Cerebellar cortex (tissue), 1 donor: ENCODE data around the gene MCM6.

Source experiments
- DNase-seq: peaks from one replicate; pipeline ENCODE4 v3.0.0-alpha.2; 2015; ENCODE audit warnings: low spot score

MCM6 gene

DNA sequence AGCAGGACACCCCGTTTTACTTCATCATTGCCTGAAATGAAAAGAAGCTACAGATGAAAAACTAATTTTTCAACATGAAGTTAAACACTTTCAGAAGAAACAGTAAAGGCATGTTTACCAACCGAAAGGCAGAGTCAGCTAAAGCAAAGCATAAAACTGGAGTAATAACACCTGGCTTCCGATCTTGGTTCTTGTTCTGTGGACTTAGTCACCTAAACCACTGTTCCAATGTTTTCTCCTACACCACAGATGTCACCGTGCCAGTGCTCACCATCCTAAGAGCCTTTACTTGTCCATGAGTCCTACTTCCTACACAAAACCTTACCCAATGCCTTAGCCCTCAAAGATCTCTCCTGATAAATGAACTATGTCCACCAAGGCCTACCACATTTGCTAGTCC lies 13.5 kb downstream of the MCM6 start:
- DNase-seq, result no peak

DNA sequence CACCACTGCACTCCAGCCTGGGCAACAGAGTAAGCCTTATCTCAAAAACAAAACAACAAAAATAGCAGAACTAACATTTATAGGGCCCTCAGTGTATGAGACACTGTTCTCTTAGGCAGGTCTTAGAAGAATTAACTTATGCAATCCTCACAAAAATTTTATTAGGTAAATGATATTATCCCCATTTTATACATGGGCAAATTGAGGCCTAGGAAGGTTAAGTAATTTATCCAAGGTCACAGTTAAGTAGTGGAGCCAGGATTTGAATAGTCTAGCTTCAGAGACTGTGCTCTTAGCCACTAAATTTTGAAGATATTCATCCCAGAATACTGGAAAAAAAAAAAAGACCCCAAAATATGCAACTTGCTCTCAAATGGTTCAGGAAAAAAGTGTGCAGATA lies 22.8 kb downstream of the MCM6 start:
- no peak for DNase-seq

GRCh38 chr2:135851858-135852257 lies 24.4 kb downstream of the MCM6 start:
- no peak for DNase-seq

DNA sequence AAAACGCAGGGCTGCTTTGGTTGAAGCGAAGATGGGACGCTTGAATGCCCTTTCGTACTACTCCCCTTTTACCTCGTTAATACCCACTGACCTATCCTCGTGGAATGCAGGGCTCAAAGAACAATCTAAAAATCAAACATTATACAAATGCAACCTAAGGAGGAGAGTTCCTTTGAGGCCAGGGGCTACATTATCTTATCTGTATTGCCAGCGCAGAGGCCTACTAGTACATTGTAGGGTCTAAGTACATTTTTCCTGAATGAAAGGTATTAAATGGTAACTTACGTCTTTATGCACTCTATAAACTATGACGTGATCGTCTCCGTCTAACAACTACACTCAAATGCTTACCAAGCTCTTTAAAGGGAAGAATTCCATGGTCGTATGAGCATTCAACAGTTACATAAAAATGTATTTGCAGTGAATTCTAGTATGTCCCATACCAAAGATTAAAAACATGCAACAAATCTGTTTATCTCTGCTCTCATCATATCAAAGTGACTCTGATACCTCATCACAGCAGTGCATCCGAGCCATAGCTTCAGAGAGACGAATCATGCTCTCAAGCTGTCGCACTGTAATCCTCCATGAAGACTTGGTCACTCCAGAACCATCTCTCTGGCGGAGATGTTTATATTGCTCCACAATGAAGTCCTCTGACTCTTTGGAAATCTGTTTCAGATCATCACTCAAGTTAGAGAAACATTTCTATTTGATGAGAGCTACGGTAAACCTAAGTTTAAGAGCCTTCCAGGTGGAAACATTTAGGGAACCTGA lies 25.2 kb downstream of the MCM6 start:
- no peak for DNase-seq

DNA sequence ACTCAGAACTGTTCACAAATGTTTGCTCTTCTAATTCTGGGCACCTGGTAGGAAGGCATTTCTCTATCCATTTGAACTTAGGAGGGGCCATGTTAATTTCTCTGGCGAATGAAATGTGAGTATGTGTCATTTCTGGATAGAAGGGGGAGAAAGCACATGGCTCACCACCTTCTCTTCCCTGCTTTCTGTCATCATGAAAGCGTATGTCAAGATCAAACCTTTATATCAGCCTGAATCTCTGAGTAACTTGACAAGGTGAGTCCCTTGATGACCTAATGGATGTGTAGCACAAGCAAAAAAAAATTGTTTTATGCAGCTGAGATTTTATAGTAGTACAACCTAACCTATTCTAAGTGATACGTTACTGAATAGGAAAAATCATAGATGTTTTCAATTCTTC lies 27.2 kb downstream of the MCM6 start:
- DNase-seq, result no peak

- no peak for DNase-seq
Observed at GRCh38 chr2:135845997-135846396, 30.2 kb downstream of the MCM6 start.

DNA sequence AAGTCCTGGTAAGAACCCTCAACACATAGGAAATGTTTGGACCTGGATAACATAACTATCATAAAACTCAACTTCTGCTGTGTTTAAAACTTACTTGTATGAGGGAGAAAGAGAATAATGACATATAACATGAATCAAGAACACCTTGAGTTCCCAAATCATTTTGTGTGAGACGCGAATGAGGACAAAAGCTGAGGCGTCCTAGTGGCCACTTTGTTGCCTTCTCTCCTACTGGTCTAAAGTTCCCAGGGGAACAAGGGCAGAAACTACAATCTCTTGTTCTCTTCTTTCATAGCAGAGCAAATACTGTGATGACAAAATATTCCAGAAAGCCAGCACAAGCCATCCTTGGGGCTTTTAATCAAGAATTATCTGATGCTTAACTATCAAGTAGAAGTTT lies 31.0 kb downstream of the MCM6 start:
- DNase-seq, result no peak

GRCh38 chr2:135844301-135844895 lies 31.8 kb downstream of the MCM6 start:
- no peak for DNase-seq

- no peak for DNase-seq
Observed at GRCh38 chr2:135843671-135844070, 32.6 kb downstream of the MCM6 start.

DNA sequence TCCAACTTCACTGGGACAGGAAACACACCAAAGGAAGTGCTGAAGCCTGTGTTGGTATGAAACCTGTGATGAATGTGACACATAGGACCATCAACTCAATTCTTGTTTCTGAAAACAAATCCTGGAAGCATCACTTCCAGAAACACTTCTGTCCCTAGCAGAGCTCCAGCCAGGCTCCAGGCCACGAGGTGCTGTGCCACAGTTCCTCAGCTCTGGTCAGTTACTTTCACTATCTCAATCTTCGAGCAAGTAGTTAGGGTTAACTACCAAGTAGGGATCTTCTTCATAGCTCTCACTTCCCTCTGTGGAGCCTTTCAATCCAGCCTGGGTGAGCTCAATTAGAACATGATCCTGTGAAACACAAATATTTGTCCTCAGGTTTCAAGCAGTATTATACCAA lies 35.6 kb downstream of the MCM6 start:
- no peak for DNase-seq

GRCh38 chr2:135839713-135840112 lies 36.5 kb downstream of the MCM6 start:
- no peak for DNase-seq

- DNase-seq, result no peak
Observed at GRCh38 chr2:135838502-135838901, 37.7 kb downstream of the MCM6 start.

DNA sequence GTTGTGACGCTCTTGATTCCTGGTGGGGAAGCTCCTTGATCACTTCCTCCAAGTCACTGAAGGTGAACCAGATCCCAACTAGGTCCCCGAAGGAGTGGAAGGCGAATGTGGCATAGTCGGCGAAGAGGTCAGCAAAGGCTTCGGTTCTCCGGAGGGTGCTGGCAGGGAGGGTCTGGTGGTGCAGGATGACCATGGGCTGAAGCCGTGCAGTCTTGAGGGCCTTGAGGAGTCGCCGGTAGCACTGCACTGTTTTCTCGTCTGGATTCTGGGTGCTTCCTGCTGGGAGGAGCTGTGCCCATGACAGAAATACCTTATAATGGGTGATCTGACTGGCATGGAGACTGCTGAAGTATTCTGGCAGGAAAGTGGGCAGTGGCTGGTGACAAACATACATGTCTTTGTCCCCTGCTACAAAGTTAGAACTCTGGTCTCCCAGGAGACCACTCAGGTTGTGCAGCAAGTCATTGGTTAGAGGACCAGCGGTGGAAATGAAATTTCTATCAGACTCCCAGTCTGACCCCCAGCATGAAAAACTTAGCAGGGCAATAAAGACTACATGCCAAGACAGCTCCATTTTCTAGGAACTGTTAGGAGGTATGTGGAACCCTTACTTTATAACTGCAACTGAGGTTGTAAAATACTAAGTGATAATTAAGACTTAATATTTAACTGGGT lies 39.5 kb downstream of the MCM6 start, which contains the start of gene LCT:
Gene LCT (minus strand): TSS at position 589 of the 675 bp plus-strand sequence. CDS start 15 bp downstream, at position 574.
- no peak for DNase-seq

GRCh38 chr2:135832891-135833290 lies 43.4 kb downstream of the MCM6 start:
- DNase-seq, result no peak

DNA sequence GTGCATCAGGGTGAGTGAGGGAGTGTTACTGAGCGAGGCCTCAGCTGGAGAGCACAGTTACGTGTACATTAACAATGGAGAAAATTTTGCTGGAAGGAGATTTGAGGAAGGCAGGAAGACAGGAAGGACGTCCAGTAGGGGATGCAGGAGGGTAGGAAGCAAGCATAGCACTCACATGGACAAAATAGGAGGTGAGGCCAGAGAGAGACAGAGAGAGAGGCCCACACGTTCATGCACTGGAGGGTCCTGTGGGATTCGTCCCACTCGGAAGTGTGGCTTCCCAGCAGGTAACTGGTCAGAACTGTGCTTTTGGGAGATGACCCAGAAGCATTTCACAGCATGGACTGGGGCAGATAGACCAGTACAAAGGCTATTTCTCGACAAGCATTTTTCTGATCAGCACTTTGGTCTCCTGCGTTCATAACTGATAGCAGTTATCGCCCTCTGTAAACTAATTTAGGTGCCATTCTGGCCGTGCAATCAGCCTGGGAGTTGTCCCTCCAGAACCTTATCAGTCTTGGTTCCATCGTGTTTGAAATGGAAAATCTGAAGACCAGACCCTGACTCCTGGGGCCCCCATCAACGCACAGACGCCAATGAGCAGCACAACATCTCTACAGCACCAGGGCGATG lies 44.9 kb downstream of the MCM6 start:
- DNase-seq, result no peak

DNA sequence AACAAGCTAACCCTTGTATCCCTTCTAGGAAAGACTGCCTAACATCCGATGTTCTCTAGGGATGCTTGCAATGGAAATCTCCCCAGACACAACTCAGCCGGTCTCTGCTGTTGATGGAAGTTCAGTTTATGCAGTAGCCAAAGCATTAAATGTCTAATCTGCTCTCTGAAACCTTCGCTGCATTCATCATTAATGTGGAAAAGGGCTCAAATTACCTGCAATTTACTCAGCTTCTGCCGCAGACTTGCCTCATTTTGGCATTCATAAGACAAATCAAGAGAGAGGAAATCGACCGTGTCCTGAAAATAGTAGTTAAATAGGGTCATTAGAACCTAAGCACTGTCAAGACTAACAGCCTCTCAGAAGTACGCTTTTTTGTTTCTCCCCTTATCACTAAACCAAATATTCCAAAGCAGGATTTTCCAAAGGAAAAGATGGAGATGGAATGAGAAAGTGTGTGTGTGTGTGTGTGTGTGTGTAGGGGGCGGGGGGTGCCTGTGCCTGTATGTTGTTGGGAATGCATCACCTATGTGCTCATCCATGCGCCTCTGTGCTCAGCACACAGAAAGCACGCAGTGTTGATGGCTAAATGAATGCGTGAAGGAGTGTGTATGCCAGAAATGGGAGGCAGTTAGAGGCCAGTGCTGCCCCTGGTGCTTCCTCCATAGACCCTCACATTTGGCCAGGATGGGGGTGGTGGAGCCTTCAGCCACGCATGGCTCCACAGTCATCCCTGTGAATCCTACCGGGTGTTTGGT lies 46.7 kb downstream of the MCM6 start:
- no peak for DNase-seq

GRCh38 chr2:135826544-135826943 lies 49.7 kb downstream of the MCM6 start:
- DNase-seq, result no peak

DNA sequence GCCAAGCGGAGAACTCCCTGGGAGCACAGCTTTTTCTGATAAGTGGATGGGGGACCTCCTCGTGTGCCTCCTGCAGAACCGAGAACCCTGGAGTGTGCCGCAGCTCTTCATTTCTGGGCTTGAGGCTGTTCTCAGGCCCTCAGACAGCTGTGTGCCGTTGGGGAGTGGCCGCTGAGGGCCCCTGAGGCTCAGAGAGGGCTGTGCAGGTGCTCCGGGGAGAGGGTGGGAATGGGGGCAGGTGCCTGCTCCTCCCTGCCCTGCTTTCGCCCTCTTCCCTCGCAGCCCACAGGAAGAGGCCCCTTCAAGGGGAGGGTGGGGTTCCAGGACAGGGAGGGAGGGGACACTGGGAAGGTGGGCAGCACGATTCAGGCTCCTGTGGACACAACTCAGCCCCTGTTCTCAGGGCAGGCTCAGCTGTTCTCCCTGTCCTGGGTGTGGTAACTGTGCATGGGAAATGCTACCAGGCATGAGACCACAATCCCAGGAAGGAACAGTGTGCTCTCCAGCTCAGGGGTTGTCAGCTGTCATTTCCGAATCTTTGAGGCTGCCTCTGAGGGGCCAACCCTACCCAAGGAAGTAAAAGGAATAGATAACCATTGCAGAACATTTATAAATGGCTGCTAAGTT lies 50.6 kb downstream of the MCM6 start:
- no peak for DNase-seq

DNA sequence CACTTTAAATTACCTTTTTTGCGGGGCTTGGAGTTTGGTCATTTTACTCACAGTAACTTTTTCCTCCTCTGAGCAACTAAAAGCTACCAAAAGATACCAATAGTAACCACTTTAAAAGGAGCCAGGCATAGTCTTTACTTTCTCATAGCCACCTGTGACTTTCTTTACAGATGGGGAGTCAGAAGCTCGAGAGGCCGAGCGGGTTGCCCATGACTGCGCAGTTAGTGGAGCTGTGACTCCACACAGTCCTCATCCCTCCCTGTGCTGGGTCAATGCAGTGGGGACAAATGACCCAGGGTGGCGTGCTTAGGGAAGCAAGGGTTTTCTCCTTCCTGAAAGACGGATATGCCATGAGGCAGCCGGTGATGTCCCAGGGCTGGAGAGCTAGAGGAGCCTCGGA lies 51.1 kb downstream of the MCM6 start:
- DNase-seq, result no peak

DNA sequence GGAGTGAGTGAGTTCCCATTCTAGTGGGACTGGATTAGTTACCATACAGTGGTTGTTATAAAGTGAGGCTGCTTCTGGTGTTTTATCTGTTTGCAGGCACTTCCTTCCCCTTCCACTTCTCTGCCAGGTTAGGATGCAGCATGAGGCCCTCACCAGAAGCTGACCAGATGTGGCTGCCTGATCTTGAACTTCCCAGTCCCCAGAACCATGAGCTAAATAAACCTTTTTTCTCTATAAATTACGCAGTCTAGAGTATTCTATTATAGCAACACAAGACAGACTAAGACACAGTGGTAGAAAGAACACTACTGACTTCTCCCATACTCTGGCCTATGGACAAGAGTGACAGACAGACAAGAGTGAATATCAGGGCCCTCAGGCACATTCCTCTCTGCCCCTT lies 53.4 kb downstream of the MCM6 start:
- DNase-seq, result no peak

DNA sequence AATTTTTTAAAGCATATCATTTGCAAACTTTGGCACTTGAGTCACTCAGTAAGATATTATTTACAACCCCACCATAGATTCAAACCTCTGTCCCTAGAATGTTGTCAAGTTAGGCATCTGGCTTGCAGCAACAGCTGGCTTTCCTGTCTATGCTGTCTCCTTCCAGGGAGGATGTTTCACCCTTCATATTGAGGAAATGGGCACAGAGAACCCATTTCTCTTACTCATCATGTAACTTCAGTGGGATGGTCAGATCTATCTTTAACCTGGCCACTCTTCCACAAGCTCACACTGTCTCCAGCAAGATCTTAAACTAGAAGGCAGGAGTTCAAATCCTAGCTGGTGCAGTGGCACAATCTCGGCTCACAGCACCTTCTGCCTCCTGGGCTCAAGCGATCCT lies 55.1 kb downstream of the MCM6 start:
- DNase-seq, result no peak
